Right atrium auricular region (tissue), 2 donors: ENCODE measurements around the gene PIP4K2A. TPM values are rescaled to one million over a fixed set of nuclear protein-coding genes. Genes with fewer than 3 reads are reported as not detected.

Experiments
- DNase-seq: peaks from one replicate; pipeline ENCODE4 v3.0.0-alpha.2; 2019; ENCODE audit warnings: low spot score
- H3K27ac ChIP-seq, 2 donors: fragments of 200-600 bp; sonication (generic); 1 replicate in 1 of 2; 2 replicates in 1 of 2; pipeline ENCODE4 v1.5.1; 2016 to 2019
- H3K27me3 ChIP-seq, 2 donors: fragments of 200-600 bp; sonication (generic); one replicate each; pipeline versions ENCODE4 v1.5.1 to v1.6.0; 2017 to 2019
- H3K36me3 ChIP-seq: fragments of 200-600 bp; sonication (generic); one replicate; pipeline ENCODE4 v1.5.1; 2016
- H3K4me1 ChIP-seq, 2 donors: fragments of 200-600 bp; sonication (generic); one replicate each; pipeline versions ENCODE4 v1.5.1 to v1.6.0; 2017 to 2019
- H3K4me3 ChIP-seq, 2 donors: fragments of 200-600 bp; sonication (generic); 1 replicate in 1 of 2; 2 replicates in 1 of 2; pipeline ENCODE4 v1.5.1; 2017 to 2019; ENCODE audit warnings: mild to moderate bottlenecking in 1 of 2, moderate library complexity in 1 of 2
- H3K9me3 ChIP-seq, 2 donors: fragments of 200-600 bp; sonication (generic); one replicate each; pipeline ENCODE4 v1.5.1; 2019
- total RNA-seq, 2 donors: library from RNA; depleted of rRNA; stranded (reverse); fragments of >200 nt; gene quantifications; one replicate each; pipeline ENCODE4 v1.1.0, GENCODE V29; 2016
- TF ChIP-seq, protein P1 (sequence below), 2 donors: fragments of 200-600 bp; sonication (generic); IDR thresholded peaks; one replicate each; pipeline ENCODE4 v1.5.1; 2019; ENCODE audit warnings: antibody characterized with exemption in 2 of 2

Gene PIP4K2A
- total RNA-seq, 2 donors from 2014 or later = 12.1 to 18.3 TPM

DNA sequence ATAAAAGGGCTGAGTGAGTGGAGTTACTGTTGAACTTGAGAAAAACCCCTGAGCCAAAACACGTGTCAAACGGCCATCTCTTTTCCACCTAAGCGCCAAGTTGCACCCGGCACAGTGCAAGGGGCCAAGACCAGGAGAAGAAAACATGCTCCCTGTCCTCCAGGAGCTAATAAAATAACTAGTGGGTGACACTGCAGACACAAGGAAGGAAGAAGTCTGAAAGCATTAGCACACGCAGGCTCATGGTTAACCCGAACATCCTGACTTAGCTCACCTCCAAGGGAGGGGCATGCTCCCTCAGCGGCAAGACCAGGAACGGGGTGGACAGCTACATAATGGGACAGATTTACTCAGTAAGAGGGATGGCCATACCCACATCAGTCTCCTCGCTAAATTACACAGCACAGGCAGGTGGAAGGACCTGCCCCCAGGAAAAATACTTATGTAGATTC, 65.0 kb downstream of the PIP4K2A start:
- Histone ChIP-seq H3K36me3 (no peaks in the 10 kb centered on the region), H3K9me3 (no peaks in the 10 kb centered on the region), H3K4me3 (no peak overlapping the region), H3K4me1 (peaks cover 0 to 44% of the 10 kb centered on the region in 2 donors), H3K27me3 (no peaks in the 10 kb centered on the region), H3K27ac (no peak overlapping the region)
- DNase-seq = no peak
- TF ChIP-seq, protein P1, sequence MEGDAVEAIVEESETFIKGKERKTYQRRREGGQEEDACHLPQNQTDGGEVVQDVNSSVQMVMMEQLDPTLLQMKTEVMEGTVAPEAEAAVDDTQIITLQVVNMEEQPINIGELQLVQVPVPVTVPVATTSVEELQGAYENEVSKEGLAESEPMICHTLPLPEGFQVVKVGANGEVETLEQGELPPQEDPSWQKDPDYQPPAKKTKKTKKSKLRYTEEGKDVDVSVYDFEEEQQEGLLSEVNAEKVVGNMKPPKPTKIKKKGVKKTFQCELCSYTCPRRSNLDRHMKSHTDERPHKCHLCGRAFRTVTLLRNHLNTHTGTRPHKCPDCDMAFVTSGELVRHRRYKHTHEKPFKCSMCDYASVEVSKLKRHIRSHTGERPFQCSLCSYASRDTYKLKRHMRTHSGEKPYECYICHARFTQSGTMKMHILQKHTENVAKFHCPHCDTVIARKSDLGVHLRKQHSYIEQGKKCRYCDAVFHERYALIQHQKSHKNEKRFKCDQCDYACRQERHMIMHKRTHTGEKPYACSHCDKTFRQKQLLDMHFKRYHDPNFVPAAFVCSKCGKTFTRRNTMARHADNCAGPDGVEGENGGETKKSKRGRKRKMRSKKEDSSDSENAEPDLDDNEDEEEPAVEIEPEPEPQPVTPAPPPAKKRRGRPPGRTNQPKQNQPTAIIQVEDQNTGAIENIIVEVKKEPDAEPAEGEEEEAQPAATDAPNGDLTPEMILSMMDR (IDR thresholded peaks at IDR 0.05) = no peak

DNA sequence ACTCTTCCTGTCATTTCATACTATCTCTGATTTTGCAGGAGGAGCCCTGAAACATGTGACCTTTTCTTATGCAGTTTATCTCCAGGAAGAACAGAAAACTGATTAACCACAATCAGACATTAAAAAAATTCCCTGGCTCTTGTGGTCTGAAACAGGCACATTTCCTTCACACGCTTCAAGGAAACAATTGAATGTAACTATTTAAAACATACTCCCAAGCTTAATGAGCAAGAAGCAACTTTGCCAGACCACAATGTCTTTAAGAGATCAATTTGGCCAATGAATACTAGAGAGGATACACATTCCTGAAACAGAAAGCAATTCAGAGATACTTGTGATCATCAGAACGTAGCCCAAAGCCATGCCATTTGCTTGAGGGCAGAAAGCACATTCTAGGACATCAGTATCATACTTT, 65.8 kb downstream of the PIP4K2A start:
- TF ChIP-seq, protein P1 (IDR thresholded peaks at IDR 0.05) = no peak
- H3K36me3 ChIP-seq = no peaks in the 10 kb centered on the region
- H3K4me1 ChIP-seq = peaks cover 0 to 44% of the 10 kb centered on the region in 2 donors
- no peak for DNase-seq
- no peak overlapping the region for H3K4me3 ChIP-seq
- H3K27me3 ChIP-seq = no peaks in the 10 kb centered on the region
- H3K27ac ChIP-seq = no peak overlapping the region
- no peaks in the 10 kb centered on the region for H3K9me3 ChIP-seq

DNA sequence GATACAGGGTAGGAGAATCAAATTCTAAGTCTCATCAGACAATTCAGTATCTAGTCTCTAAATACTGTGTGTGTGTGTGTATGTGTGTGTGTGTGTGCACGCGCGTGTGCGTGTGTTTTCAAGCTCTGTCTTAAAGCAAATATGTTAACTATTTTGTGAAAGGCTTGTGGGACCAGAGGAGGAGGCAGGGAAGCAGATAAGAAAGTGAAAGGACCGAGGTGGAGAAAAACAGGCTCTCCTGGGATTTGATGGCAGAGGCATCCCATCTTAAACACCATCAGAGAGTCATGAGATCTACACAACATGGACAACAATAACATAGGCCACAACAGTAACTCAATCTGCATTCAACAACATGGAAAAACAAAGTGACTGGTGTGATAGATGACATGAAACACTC, 67.1 kb downstream of the PIP4K2A start:
- Histone ChIP-seq H3K27me3 (no peaks in the 10 kb centered on the region), H3K4me3 (no peak overlapping the region), H3K36me3 (no peaks in the 10 kb centered on the region), H3K9me3 (no peaks in the 10 kb centered on the region), H3K4me1 (peaks cover 0 to 44% of the 10 kb centered on the region in 2 donors), H3K27ac (no peak overlapping the region)
- TF ChIP-seq, protein P1 (IDR thresholded peaks at IDR 0.05) = no peak
- DNase-seq = no peak

DNA sequence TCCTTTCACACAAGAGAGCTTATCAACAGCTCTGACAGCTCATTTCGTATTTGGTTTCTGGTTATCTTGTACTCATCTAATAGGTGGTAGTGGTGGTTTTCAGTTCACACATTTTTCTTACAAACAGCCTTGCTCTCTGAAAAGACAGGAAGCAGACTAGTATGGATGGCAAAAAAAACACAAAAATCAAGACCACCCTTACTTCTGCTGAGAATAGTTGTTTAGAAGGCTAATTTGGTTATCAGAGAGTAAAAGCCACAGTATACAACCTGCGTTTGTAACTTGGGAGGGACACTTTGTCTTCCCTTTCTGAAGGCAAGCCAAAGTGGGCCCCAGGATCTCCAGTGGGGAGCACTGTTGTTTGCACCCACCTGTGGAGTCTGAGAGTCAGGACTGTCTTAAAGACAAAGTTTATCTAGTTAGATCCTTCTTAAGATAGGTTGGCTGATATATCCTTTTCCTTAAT, 68.0 kb downstream of the PIP4K2A start:
- Histone ChIP-seq H3K27ac (no peak overlapping the region), H3K9me3 (no peaks in the 10 kb centered on the region), H3K4me1 (peaks cover 0 to 36% of the 10 kb centered on the region in 2 donors), H3K36me3 (no peaks in the 10 kb centered on the region), H3K4me3 (no peak overlapping the region), H3K27me3 (no peaks in the 10 kb centered on the region)
- TF ChIP-seq, protein P1 (IDR thresholded peaks at IDR 0.05) = no peak
- DNase-seq = no peak

DNA sequence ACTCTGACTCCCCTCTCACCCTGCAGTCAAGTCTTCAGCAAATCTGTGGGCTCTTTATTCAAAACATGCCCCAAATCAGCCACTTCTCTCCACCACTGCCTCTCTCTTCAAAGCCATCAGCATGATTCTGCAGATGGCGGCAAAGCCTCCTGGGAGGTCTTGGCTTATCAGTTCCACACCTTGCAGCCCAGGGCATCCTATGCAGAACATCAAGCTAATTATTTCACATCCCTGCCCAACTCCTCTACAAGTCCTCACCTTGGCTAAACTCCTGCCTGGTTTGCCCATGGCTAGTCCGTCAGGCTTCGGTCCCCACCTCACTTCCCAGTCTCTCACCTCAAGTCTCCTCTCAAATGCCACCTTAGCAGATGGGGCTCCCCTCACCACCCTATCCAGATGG, 70.2 kb downstream of the PIP4K2A start:
- no peaks in the 10 kb centered on the region for H3K9me3 ChIP-seq
- H3K4me3 ChIP-seq = no peak overlapping the region
- H3K4me1 ChIP-seq = peaks cover 0 to 23% of the 10 kb centered on the region in 2 donors
- no peak for DNase-seq
- no peak overlapping the region for H3K27ac ChIP-seq
- TF ChIP-seq, protein P1 (IDR thresholded peaks at IDR 0.05) = no peak
- H3K27me3 ChIP-seq = no peaks in the 10 kb centered on the region
- no peaks in the 10 kb centered on the region for H3K36me3 ChIP-seq

DNA sequence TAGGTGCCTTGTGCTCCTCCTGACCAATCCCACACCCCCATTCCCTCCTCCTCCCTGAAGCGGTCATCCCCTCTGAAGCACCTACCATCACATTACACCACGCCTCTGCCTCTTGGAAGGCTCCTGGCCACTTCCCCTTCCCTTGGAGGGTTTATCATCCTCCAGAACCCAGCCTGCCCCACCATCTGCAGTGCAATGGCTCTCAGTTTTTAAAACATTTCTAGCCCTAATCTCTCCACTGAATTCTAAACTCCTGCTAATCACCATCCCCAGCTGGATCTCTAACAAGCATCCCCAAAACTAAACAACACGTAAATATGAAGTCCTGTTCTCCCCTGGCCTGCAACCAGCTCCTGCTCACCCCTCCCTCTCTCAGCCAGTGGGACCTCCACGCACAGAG, 70.6 kb downstream of the PIP4K2A start:
- no peaks in the 10 kb centered on the region for H3K27me3 ChIP-seq
- DNase-seq = no peak
- H3K4me1 ChIP-seq = peaks cover 0 to 20% of the 10 kb centered on the region in 2 donors
- TF ChIP-seq, protein P1 (IDR thresholded peaks at IDR 0.05) = no peak
- H3K4me3 ChIP-seq = no peak overlapping the region
- H3K27ac ChIP-seq = no peak overlapping the region
- no peaks in the 10 kb centered on the region for H3K9me3 ChIP-seq
- H3K36me3 ChIP-seq = no peaks in the 10 kb centered on the region
